ENCODE data around the gene PCIF1.
"Not testable (repeated sequence)": the region's sequence is repeated elsewhere in the genome, so short reads cannot be mapped to it uniquely, and the experiment has no call there.

The PCIF1 gene

DNA sequence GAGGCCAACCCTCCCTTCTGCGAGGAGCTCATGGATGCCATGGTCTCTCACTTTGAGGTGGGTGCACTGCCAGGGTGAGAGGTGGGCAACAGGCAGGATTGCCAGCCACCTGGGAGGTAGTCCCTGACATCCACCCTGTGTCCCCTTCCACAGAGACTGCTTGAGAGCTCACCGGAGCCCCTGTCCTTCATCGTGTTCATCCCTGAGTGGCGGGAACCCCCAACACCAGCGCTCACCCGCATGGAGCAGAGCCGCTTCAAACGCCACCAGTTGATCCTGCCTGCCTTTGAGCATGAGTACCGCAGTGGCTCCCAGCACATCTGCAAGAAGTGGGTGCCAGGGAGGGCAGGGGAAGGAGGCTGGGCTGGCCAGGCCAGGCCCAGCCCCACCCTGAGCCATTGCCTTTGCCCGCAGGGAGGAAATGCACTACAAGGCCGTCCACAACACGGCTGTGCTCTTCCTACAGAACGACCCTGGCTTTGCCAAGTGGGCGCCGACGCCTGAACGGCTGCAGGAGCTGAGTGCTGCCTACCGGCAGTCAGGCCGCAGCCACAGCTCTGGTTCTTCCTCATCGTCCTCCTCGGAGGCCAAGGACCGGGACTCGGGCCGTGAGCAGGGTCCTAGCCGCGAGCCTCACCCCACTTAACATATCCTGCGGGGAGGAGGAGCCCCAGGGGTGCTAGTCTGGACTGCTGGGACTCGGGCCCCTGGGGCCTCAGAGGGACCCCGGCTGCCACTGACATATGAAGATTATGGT, 12.8 kb downstream of the PCIF1 start:
- no peak for DNase-seq (ENCODE audit: low spot score)

DNA sequence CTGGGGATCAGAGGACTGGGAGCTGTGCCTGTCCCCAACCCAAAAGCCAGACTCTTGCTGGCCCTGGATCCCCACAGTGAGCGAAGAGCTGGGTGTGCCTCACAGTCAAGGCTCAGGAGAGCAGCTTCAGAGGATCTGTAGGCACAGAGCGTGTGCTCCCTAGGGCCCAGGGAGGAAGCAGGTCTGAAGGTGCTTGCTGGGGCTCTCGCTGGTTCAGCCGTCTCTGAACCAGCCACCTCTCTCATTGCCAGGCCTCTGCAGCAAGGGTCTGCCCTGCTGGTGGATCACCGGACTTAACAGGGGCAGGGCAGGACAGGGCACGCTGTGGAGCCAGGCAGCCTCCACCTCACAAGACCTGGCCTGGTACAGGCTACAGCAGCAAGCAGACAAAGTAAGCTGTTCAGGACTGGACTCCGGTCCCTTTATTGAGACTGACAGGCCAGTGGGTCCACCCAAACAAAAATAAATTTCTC, 13.8 kb downstream of the PCIF1 start:
- DNase-seq (ENCODE audit: low spot score): no peak

DNA sequence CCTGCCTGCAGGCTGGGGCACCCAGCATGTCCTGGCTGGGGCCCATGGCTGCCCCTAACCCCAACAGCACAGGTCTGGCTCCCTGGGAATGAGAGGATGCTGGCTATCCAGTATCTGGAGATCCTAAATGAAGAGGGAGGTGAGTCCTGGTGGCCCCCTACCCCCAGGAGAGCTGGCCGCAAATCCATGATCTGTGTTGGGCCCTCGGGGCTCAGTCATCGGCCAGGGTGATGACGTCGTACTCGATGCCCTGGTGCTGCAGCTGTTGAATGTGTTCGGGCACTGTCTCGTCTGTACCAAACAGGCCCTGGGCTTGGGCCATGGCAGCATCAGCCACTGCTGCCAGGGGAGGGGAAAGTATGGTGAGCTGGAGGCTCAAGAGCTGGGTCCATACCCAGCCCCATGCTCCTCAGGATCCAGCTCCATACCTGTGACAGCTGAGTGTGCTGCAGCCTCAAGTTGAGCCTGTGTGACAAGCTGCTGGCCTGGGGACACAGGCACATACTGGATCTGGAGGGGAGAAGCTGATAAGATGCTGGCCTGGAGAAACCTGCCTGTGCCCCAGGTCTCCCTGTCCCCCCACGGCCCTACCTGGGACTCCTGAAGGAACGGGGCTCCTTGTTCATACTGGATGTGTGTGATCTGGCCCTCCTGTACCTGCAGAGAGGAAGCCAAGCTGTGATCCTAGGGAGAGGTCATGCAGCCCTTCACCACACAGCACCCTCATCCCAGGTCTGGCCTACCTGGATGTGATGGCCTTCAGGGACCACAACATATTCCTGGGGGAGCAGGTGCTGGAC, 14.5 kb downstream of the PCIF1 start:
- no peak for DNase-seq (ENCODE audit: low spot score)

DNA sequence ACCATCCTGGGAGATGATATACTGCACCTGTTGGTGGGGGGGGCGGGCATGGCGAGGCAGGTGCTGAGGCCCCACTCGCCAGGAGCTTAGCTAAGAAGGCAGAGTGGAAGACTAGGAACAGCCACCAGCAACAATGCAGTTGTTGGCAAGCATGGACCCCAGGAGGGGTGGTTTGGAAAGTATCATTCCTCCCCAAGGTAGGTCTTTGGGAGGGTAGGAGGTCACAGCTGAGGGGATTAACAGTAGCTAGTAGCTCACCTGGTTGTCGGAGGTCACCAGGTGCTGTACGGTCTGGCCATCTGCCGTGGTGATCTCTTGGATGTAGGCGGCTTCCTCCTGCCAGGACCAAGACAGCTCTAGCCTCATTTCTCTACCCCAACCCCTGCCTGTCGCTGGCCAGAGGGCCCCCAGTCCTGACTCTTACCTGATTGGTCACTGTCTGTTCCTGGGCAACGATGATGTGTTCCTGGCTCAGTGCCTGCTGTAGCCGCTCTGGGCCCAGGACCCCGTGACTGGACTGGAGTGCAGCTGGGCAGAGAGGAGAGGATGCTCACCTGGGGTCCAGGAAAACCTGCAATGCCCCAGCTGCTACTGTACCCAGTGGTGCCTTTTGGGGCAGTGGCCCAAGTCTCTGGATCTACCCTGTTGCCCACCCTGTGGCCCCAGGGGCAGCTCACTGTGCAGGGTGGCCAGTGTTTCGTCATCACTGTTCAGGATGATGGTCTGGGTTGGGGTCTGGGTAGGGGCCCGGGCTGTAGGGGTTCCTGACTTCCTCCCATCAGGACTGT, 15.3 kb downstream of the PCIF1 start:
- no peak for DNase-seq (ENCODE audit: low spot score)

DNA sequence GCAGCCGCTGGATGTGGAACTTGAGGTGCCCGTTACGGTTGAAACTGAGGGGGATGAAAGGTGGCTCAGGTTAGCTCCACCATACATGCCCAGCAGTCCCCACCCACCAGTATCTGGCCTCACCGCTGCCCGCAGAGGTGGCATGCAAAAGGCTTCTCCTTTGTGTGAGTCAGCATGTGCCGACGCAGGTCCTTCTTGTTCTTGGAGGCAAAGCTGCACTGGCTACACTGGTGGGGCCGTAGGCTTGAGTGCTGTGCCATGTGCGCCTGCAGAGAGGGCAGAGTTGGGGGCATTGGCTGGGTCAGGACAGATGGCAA, 15.8 kb downstream of the PCIF1 start:
- no peak for DNase-seq (ENCODE audit: low spot score)

DNA sequence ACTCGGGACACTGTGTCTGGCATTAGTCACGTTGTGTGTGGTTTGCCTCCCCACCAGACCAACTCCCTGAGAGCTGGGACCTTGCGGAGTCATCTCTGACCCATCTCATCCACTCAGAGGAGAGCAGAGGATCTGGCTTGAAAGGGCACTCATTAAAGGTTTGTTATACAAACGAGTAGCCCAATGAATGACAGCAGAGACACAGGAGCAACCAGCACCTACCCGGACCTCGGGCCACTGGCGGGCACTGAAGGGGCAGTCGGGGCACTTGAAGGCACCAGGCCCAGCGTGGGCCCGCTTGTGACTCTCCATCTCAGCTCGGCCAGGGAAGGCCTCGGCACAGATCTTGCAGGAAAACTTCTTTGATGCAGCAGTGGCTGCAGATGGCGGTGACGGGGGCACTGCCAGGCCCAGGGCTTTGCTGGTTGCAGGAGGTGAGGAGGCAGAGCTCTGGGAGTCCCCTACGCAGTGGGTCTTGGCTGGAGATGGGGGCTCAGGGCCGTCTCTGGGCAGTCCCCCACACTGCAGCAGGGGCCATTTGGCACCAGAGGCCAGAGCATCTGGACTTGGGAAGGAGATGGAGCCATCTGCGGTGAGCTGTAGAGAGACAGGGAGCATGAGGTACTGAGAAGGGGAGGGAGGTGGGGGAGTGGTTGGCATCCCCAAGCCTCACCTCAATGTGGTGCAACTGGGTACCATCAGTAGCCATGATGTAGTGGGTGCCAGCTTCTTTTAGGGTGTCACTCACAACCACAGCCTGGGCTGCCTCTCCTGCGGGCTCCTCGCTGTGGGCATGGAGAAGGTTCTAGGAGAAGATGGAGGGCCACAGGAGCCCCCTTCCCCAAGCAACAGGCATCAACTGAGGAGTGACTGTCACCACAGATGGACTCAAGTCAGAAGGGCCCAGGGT, 17.7 kb downstream of the PCIF1 start:
- no peak for DNase-seq (ENCODE audit: low spot score)

DNA sequence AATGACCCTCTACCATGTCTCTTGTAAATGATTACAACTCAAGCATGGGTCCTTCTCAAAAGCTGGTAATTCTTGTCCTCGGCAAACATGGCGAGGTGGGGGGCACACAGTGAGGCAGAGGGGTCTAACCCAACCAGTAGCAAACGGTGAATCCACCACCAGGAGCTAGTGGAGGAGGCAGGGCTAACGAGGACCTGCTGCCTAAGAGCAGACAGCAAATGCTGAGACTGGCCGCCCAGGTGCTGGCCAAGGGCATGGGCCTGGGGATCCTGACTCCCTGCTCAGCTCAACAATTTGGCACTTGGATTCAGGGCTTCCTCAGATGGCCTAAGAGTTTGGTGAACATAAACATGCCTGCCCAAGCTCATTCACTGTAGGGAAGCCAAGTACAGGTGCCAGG, 18.4 kb downstream of the PCIF1 start:
- DNase-seq (ENCODE audit: low spot score): no peak

DNA sequence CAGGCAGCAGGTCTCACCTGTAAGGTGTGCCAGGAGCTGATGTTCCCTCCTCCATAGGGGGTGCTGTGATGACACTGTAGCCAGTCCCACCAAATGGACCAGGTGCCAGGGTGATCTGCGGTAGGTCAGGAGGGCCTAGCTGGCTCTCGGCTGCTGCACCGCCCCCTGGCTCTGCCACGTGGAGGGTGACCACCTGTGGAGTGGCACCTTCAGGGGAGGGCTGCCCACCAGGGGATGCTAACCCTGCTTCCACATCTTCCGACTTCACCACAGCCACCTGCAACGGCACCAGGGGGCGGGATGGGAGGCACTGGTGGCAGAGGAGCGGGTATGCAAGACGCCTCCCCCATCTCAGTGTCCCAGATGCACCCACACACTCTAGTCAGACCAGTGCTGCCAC, 19.2 kb downstream of the PCIF1 start:
- no peak for DNase-seq (ENCODE audit: low spot score)

DNA sequence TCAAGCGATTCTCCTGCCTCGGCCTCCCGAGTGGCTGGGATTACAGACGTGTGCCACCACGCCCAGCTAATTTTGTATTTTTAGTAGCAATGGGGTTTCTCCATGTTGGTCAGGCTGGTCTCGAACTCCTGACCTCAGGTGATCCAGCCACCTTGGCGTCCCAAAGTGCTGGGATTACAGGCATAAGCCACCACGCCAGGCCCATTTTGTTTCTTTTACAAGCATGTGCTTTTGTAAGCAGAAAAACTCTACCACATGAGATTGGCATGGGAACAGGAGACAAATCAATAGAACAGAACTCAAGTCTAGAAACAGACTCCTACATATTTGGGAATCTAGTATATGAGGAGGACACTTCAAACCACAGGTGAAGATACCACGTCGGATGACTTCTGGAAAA, 21.8 kb downstream of the PCIF1 start:
- not testable (repeated sequence) for DNase-seq (ENCODE audit: low spot score)

DNA sequence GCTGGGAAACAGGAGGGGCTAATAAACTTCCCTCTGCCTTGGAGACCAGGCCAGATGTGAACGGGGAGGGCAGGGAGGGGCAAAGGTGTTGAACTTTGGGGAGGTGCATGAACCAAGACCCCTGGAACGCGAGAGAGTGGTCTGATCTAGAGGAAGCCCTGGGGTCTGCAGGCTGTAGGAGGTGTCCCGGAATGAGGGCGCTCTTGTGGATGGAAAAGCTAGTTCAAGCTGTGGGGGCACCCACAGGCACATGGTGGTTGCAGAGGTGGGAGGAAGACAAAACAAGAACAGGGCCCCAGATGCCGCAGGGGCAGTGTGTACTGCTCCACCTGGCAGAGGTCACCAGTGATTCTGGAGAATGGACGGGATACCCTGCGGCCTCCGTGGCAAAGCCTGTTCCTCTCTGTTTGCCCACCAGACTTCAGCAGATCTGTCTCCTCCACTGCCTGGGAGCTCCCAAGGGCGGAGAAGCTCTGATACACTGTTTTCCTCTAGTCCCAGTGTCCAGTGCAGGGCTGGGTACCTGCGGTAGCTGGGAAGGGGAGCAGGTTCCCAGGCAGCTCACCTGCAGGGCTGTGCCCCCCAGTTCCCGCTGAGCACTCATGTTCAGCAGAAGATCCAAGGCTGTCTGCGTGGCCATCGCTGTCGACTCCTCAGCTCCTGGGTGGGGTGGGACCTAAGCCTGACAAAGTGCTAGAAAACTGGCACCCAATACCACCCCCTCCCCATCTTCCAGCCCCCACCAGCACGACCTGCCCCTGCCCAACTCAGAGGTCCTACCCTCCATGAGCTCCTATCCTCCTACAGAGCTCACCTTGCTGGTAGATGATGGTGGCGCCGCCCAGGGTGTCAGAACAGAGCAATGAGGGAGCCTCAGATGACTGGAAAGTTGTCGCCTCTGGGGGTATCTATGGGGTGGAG, 22.8 kb downstream of the PCIF1 start:
- no peak for DNase-seq (ENCODE audit: low spot score)

DNA sequence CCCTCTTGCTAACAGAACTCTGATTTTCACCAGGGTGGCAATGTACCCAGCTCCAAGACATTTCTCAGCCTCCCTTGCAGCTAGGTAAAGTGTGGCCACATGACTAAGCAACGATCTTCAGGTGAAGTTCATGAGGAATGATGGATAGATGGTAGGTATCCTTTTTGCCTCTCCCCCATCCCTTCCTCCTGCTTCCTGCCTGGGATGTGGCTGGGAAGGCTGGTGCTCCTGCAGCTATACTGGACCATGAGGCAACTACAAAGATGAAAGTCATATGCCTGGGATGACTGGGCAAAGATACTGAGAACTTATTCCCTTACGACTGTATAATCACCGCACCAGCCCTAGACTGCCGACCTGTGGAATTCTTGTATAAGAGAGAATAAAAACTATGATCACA, 24.1 kb downstream of the PCIF1 start:
- DNase-seq (ENCODE audit: low spot score): no peak

DNA sequence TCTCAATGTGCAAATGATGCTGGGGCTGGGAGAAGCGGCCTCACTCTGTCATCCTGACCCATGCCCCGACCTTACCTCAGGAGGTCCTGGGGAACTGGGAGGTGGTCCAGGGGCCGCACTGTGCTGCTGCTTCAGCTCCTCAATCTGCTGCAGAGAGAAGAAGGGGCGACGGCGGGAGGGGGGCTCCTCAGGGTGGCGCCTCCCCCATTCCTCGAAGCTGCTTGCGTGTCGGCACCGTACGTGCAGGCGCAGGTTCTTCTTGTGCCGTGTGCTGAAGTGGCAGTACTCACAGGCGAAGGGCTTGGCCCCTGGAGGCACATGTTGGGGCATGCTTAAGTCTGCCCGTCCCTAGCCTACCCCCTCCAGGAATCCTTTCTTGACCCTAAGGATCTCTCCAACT, 24.6 kb downstream of the PCIF1 start:
- no peak for DNase-seq (ENCODE audit: low spot score)

DNA sequence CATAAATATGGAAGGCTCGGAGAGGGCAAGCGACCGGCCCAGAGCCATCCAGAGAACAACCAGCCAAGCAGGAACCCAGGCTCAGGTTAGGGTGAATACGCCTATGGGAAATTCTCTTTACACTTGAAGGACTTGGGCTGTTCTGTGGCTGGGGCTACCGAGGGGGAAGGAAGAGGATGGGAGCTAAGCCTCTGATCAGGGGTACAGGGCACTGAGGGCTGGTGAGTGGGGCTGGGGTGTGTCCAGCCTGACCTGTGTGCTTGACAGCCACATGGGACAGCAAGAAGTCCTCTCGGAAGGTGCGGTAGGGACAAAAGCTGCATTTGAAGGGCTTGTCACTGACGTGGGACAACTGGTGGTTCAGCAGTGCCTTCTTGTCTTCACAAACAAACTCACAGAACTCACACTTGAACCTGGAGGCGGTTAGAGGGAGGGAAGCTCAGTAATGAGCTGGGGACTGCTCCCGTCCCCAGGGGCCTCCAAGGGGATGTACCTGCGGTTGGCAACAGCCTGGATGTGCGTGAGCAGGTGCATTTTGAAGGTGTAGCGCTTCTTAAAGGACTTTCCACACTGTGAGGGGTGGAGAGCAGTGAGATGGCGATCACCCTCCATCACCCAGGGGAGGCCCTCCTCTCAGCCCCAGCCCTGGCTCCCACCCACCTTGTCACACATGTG, 25.6 kb downstream of the PCIF1 start:
- DNase-seq (ENCODE audit: low spot score): no peak

DNA sequence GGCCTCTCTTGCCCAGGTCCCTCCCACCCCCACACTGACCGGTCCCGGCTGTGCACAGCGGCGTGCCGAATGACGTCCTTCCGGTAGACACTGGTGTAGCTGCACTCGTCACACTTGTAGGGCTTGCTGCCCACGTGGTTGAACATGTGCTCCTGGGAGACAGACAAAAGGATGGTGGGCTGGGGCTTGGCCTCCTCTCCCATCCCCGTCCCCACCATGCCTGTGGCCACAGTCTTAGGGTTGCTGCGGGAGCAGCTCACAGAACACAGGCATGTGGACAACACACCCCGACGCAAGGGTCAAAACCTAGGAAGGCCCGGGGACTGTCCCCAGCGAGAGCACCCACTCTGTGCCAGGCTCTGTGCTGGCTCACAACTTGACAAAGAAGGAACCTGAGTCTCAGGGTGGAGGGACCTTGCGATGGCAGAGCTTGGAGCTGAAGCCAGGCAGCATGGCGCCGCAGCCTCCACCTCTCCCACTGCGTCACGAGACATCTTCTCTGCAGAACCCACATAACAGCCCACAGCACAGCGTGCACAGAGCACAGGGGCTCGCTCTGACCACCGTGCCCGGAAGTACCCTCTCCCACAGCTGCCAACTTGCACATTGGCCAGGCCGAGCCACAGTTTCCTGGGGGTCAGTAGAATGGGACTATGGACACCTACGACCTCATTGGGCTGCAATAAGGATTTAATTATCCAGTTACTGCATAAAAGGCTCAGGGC, 27.7 kb downstream of the PCIF1 start:
- DNase-seq (ENCODE audit: low spot score): no peak

DNA sequence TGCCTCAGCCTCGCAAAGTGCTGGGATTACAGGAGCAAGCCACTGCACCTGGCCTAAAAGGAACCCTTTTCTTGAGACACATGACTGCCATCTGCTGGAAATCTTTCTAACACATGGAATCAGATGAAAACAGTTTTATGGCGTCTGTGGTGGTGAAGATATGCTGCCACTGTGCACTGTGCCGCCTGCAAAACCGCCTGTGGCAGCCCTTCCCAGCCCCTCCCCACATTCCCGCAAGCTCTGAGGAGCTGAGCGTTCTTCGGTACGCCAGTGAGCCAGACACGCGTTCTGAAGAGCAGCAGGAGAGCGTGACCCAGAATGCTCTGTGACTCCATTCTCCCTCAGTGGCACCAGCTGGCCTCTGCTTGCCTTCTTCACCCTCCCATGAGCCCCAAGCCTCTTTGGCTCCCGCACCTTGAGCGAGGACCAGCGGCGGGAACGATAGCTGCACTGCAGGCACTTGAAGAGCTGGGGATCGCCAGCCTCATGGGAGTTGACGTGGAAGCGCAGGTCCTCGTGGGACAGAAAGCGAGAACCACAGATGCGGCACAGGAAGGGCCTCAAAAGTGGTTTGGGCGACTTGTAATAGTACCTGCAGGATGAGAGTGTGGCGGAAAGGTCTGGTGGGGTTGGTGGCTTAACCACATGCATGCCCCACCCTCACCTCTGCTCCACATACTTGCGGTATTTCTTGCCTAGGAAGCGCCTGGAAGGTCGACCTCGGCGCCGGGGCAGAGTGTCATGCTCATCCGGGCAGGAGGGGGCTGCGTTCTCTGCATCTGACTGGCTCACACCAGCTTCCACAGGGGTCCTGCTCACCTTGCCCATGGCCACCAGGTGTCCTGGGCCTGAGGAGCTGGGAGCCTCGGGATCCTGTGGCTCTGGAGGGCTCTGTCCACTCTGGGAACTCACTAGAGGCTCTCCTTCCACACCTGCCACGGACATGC, 28.8 kb downstream of the PCIF1 start:
- no peak for DNase-seq (ENCODE audit: low spot score)

DNA sequence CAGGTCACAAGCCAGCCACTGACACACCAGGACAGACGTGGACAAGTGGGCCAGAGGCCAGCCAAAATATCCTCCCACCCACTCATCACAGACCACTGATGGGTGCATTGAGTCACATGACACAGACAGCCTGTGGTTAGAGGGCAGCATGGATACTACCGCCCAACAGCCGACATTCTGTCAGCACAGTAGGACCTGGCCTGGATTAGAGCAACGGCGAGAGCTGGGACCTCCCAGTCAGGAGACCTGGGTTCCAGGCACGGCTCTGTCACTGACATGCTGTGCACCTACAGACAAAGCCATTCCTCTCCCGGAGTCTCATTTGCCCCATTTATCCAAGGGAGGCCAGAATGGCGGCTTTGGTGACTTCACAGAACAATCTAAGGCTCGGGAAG, 29.5 kb downstream of the PCIF1 start:
- DNase-seq (ENCODE audit: low spot score): no peak

DNA sequence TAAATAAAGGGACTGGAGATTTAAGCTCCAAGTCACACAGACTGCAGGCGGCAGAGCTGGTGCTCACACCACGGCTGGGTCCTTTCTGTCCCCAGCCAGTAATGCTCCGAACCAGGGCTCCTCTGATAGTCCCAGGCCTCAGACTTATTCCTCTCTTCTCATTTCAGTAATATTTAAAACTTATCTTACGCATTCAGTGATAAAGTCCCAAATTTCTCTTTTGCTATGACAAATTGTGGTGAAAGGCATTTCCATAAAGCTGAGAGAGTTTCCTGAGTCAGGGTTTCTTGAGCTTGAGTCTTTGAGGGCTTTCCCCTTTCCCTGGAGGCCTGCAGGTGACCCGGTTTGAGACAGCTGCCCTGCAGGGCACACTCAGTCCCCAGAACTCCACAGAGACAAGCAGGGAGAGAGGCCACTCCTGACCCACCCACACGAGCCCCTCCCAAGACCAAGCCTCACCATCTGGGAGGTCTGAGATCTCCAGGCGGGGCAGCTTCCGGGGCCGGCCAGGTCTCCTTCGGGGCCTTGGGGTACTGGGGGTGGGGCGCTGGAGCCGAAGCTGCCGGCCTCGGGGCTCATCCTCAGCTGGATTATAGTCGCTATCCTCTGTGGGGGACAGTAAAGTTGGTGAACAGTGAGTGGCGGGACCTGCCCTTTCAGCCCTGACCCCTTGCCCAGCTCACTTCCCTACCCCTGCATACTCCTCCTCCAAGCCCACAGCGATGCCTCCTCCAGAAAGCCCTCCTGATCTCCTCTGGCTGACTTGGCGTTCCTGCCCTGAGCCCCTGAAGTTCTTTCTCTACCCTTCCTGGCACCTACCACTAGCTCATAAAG, 30.9 kb downstream of the PCIF1 start:
- no peak for DNase-seq (ENCODE audit: low spot score)

Measured in kidney capillary endothelial cell (primary cell).